Psoas muscle (tissue), 8 donors: Measurements from ENCODE around the gene NVL. TPM values are rescaled to one million over a fixed set of nuclear protein-coding genes. Genes with fewer than 3 reads are reported as not detected.

Experiments used
- ATAC-seq, 4 donors: fragments of 200-7000 bp; cut with Tn5 transposase; one replicate each; pipeline ENCODE4 v1.9.1; 2020; ENCODE audit warnings: moderate library complexity in 3 of 4, mild to moderate bottlenecking in 2 of 4
- DNase-seq, 2 donors: peaks; one replicate each; pipeline ENCODE4 v3.0.0-alpha.2; 2020
- H3K27ac ChIP-seq: fragments of 200-600 bp; one replicate; pipeline ENCODE4 v1.8.0; 2022
- H3K27me3 ChIP-seq, 3 donors: fragments of 200-600 bp in 1 of 3; one replicate each; pipeline versions ENCODE4 v1.6.1 to v1.8.0; 2013 to 2022; ENCODE audit warnings: low read length in 2 of 3, mild to moderate bottlenecking in 2 of 3, moderate library complexity in 1 of 3; ENCODE audit not compliant: insufficient read depth in 3 of 3
- H3K36me3 ChIP-seq, 2 donors: fragments of 200-600 bp in 1 of 2; one replicate each; pipeline versions ENCODE4 v1.6.1 to v1.8.0; 2013 to 2022; ENCODE audit warnings: low read depth in 1 of 2, mild to moderate bottlenecking in 1 of 2, moderate library complexity in 1 of 2; ENCODE audit not compliant: insufficient read depth in 1 of 2
- H3K4me1 ChIP-seq: fragments of 200-600 bp; one replicate; pipeline ENCODE4 v1.8.0; 2022
- H3K4me3 ChIP-seq: fragments of 200-600 bp; one replicate; pipeline ENCODE4 v1.8.0; 2022; ENCODE audit warnings: mild to moderate bottlenecking
- H3K9me3 ChIP-seq: fragments of 200-600 bp; one replicate; pipeline ENCODE4 v1.8.0; 2022
- CTCF ChIP-seq: fragments of 200-600 bp; IDR thresholded peaks from one replicate; pipeline ENCODE4 v1.8.0; 2022; ENCODE audit warnings: antibody characterized with exemption
- WGBS, 3 donors: extraction: QIAGEN DNeasy Blood & Tissue Kit; methylation state at CpG; one replicate each; pipeline versions ENCODE4 v1.1.6 to v1.1.7; 2013; 5-methylcytosine and 5-hydroxymethylcytosine counted together
- intact Hi-C, 2 donors: fragments of 100-400 bp; cut with DNase I; formaldehyde crosslinking; loops; one replicate each; pipeline versions ENCODE4 v1.11.0 to v1.14.2; 2022
- polyA plus RNA-seq, 3 donors: library from polyadenylated mRNA; stranded (reverse); fragments of 200-250 nt; gene quantifications; one replicate each; pipeline ENCODE4 v1.2.3, GENCODE V29; 2013
- total RNA-seq, 4 donors: library from RNA; stranded (reverse); fragmentation: NEBNext Ultra II Directional in 2 of 4; extraction: Animal tissue kit (Norgen Biotek cat#: 25700) in 2 of 4; gene quantifications; one replicate each; pipeline versions ENCODE4 v1.2.1 to v1.2.4, GENCODE V29; 2021 to 2023
- donor health status: healthy with polysubstance abuse.
- donor health status: DM: no; HTN: no; CAD: no; lungs with moderate emphysema.
- donor health status: Bipolar disorder and iron deficiency.
- donor health status: healthy.
- donor health status: DM: yes; HTN: yes; CAD: no.
- donor health status: DM: no; HTN: no; CAD: no.
- donor health status: DM: no; HTN: no; CAD: no.
- donor health status: DM: yes; HTN: yes; CAD: no.

NVL gene
- total and polyA plus RNA-seq, 7 donors = 6.3 to 11.0 (median 8.2) TPM

DNA sequence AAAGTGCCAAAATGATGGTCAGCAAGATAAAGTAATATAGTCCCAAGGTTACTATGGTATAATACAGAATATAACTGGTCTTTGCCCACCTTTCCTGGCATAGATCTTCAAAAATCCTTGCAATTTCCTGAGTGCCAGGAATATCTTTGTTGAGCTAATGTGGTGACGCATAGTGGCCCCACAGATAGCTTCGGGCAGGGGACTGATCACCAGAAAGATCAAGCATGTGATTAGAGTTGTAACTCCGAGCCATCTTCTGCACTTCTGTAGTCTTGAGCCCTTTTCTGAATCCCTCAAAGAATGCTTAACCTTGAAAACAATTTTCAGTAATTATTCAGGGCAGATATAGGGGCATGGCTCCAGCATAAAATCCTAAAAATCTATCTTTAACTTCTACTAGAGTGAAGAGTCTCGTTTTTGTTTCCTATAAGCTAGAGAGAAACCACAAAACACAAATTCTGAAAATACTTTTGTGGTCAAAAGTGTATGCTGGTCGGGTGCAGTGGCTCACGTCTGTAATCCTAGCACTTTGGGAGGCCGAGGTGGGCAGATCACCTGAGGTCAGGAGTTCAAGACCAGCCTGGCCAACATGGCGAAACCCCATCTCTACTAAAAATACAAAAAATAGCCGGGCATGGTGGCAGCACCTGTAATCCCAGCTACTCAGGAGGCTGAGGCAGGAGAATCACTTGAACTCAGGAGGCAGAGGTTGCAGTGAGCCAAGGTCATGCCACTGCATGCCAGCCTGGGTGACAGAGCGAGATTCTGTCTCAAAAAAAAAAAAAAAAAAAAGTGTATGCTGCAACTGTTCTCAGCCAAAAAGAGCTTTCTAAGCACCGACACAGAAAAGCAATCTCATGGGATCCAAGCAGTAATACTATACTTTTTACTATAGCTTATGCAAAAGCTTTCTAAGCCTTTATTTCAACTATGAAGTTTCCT, 62.8 kb downstream of the NVL start:
- WGBS, 3 donors = 77 to 88% (median 81%) methylated on average over 11 of the region's 11 CpGs
- Histone ChIP-seq H3K27ac (no peak overlapping the region), H3K27me3 (no peaks in the 10 kb centered on the region), H3K4me1 (no peaks in the 10 kb centered on the region), H3K36me3 (peaks cover 2 to 74% of the 10 kb centered on the region in 2 donors), H3K4me3 (no peak overlapping the region), H3K9me3 (no peaks in the 10 kb centered on the region)
- no peak for ATAC-seq
- intact Hi-C loops = no loop called here
- no peak for DNase-seq
- no peak for TF ChIP-seq CTCF

GRCh38 chr1:224266105-224266914, 63.7 kb downstream of the NVL start:
- WGBS, 3 donors = 80 to 87% (median 81%) methylated on average over 3 of the region's 3 CpGs

DNA sequence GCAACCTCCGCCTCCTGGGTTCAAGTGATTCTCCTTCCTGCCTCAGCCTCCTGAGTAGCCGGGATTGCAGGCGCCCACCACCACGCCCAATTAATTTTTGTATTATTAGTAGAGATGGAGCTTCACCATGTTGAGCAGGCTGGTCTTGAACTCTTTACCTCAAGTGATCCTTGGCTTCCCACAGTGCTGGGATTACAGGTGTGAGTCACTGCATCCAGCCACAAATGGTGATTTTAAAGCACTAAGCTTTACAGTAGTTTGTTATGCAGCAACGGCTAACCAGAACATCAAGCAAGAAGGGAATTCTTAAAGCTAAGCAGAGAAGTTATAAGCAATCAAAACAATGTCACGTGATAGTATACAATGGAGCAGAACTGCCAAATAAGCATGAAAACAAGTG, 65.7 kb downstream of the NVL start:
- H3K36me3 ChIP-seq = peaks cover 2 to 53% of the 10 kb centered on the region in 2 donors
- no peak overlapping the region for H3K27ac ChIP-seq
- no peaks in the 10 kb centered on the region for H3K4me1 ChIP-seq
- 79 to 94% (median 90%) methylated on average over 5 to 6 of the region's 6 CpGs for WGBS, 3 donors
- no peak for DNase-seq
- no peaks in the 10 kb centered on the region for H3K9me3 ChIP-seq
- H3K4me3 ChIP-seq = no peak overlapping the region
- TF ChIP-seq CTCF = no peak
- no peak for ATAC-seq
- intact Hi-C loops = no loop called here
- H3K27me3 ChIP-seq = no peaks in the 10 kb centered on the region

More at GRCh38 chr1:224266105-224266914, 63.7 kb downstream of the NVL start:
- no peak overlapping the region for H3K27ac ChIP-seq
- H3K36me3 ChIP-seq = peaks cover 2 to 68% of the 10 kb centered on the region in 2 donors
- TF ChIP-seq CTCF = no peak
- DNase-seq (no peak), ATAC-seq (no peak)
- no peaks in the 10 kb centered on the region for H3K4me1 ChIP-seq
- intact Hi-C loops = no loop called here
- no peaks in the 10 kb centered on the region for H3K27me3 ChIP-seq
- H3K9me3 ChIP-seq = no peaks in the 10 kb centered on the region
- no peak overlapping the region for H3K4me3 ChIP-seq

DNA sequence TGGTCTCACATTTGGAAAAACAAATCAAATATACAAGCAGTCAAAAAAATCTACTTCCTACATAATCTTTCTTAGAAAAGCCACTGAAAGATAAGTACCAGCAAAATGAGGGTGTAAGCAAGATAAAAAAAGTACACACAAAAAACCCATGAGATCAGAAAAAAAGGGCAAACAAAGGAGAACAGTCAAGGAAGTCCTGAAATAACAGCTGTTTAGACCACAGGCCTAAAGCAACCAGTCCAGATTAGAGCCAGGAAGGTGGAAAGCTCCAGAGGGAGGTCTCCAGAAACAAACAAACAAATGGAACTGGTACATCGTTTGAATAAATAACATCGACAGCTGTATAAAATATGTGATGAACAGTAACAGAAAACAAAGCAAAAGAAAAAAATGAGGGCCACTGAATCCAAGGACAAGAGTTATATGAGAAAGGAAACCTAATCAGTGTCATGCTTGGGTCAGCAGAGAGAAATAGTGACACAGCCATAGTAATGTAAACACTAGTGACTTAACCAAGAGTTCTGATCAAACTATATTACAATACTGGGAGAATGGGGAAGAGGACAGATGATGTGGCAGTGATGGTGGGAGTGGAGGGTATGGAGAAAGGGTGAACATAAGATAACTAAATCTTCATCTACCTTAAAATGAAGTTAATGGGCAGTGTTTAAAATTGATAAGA, 67.5 kb downstream of the NVL start:
- no peak for DNase-seq
- ATAC-seq = no peak
- Histone ChIP-seq H3K36me3 (peaks cover 2 to 43% of the 10 kb centered on the region in 2 donors), H3K27me3 (no peaks in the 10 kb centered on the region), H3K4me1 (no peaks in the 10 kb centered on the region), H3K27ac (no peak overlapping the region), H3K9me3 (no peaks in the 10 kb centered on the region), H3K4me3 (no peak overlapping the region)
- 50 to 66% (median 58%) methylated on average over 2 of the region's 2 CpGs for WGBS, 3 donors
- intact Hi-C loops = no loop called here
- no peak for TF ChIP-seq CTCF
